Peyer's patch (tissue), 4 donors: ENCODE measurements around the gene TMEM63A.

Experiments
- POLR2A ChIP-seq, 2 donors: fragments of 450-650 bp; IDR thresholded peaks; one replicate each; pipeline ENCODE4 v1.5.1; 2017; ENCODE audit warnings: antibody characterized with exemption in 2 of 2, mild to moderate bottlenecking in 2 of 2, moderate library complexity in 2 of 2
- TF ChIP-seq, protein P1 (sequence below), 6 experiments: fragments of 450-650 bp in 4 of 6; fragments of 200-600 bp in 2 of 6; sonication (generic) in 1 of 6; IDR thresholded peaks; one replicate each; pipeline ENCODE4 v1.5.1; 2017 to 2019; ENCODE audit warnings: antibody characterized with exemption in 6 of 6, mild to moderate bottlenecking in 3 of 6, moderate library complexity in 1 of 6

DNA sequence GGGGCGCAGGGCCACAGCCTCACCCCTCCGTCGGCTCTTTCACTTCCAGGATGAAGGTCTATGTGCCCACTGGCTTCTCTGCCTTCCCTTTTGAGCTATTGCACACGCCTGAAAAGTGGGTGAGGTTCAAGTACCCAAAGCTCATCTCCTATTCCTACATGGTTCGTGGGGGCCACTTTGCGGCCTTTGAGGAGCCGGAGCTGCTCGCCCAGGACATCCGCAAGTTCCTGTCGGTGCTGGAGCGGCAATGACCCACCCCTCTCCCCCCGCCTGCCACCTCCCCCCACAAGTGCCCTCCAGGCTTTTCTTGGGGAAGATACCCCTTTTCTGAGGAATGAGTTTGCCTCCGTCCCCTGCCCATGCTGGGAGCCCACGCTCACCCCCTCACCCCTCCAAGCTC, 37.1 kb downstream of the TMEM63A start:
- TF ChIP-seq, protein P1, sequence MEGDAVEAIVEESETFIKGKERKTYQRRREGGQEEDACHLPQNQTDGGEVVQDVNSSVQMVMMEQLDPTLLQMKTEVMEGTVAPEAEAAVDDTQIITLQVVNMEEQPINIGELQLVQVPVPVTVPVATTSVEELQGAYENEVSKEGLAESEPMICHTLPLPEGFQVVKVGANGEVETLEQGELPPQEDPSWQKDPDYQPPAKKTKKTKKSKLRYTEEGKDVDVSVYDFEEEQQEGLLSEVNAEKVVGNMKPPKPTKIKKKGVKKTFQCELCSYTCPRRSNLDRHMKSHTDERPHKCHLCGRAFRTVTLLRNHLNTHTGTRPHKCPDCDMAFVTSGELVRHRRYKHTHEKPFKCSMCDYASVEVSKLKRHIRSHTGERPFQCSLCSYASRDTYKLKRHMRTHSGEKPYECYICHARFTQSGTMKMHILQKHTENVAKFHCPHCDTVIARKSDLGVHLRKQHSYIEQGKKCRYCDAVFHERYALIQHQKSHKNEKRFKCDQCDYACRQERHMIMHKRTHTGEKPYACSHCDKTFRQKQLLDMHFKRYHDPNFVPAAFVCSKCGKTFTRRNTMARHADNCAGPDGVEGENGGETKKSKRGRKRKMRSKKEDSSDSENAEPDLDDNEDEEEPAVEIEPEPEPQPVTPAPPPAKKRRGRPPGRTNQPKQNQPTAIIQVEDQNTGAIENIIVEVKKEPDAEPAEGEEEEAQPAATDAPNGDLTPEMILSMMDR (IDR thresholded peaks at IDR 0.05) = no peak
- TF ChIP-seq POLR2A (IDR thresholded peaks at IDR 0.05) = no peak
